ENCODE results near the gene HMGXB3. TPM values are rescaled to one million over a fixed set of nuclear protein-coding genes. Genes with fewer than 3 reads are reported as not detected.

Gene HMGXB3
- total RNA-seq, 1 donor from 2014 or later = 36.8 TPM

- H3K4me3 Mint-ChIP-seq = no peak overlapping the region
- ATAC-seq (ENCODE audit: low read depth) = no peak
These were observed 55.0 kb downstream of the HMGXB3 start for GRCh38 chr5:150055326-150056074.

GRCh38 chr5:150056075-150056443 lies 55.5 kb downstream of the HMGXB3 start:
- Mint-ChIP-seq H3K36me3 (ENCODE audit: low read depth) (peaks cover 43% of the 10 kb centered on the region), H3K4me1 (peaks cover 3% of the 10 kb centered on the region), H3K4me3 (no peak overlapping the region), H3K27ac (no peak overlapping the region), H3K27me3 (no peaks in the 10 kb centered on the region), H3K9me3 (no peaks in the 10 kb centered on the region)
- no peak for ATAC-seq (ENCODE audit: low read depth)
- DNase-seq = no peak
- intact Hi-C loops (cut with micrococcal nuclease) = no loop called here
- ChIA-PET CTCF (no interaction called here), POLR2A (no interaction called here)
- no peak for TF ChIP-seq CTCF (IDR thresholded peaks at IDR 0.05)

More at GRCh38 chr5:150055326-150056074, 55.0 kb downstream of the HMGXB3 start:
- no peak for TF ChIP-seq CTCF (IDR thresholded peaks at IDR 0.05)
- no peak overlapping the region for H3K27ac Mint-ChIP-seq
- peaks cover 49% of the 10 kb centered on the region for H3K36me3 Mint-ChIP-seq (ENCODE audit: low read depth)
- ChIA-PET POLR2A (no interaction called here), CTCF (no interaction called here)
- intact Hi-C loops (cut with micrococcal nuclease) = no loop called here
- no peak for DNase-seq
- peaks cover 3% of the 10 kb centered on the region for H3K4me1 Mint-ChIP-seq
- H3K27me3 Mint-ChIP-seq = no peaks in the 10 kb centered on the region
- no peaks in the 10 kb centered on the region for H3K9me3 Mint-ChIP-seq

- intact Hi-C loops (cut with micrococcal nuclease) = no loop called here
- no peak for TF ChIP-seq CTCF (IDR thresholded peaks at IDR 0.05)
- Mint-ChIP-seq H3K27ac (no peak overlapping the region), H3K4me1 (peaks cover 3% of the 10 kb centered on the region), H3K4me3 (no peak overlapping the region), H3K27me3 (no peaks in the 10 kb centered on the region), H3K9me3 (no peaks in the 10 kb centered on the region), H3K36me3 (ENCODE audit: low read depth) (peaks cover 33% of the 10 kb centered on the region)
- DNase-seq (no peak), ATAC-seq (ENCODE audit: low read depth) (no peak)
- ChIA-PET POLR2A (no interaction called here), CTCF (no interaction called here)
These were observed 56.5 kb downstream of the HMGXB3 start for GRCh38 chr5:150057052-150057451.

- H3K27ac Mint-ChIP-seq = no peak overlapping the region
- ATAC-seq (ENCODE audit: low read depth) (no peak), DNase-seq (no peak)
- H3K36me3 Mint-ChIP-seq (ENCODE audit: low read depth) = peaks cover 29% of the 10 kb centered on the region
- CTCF ChIA-PET = no interaction called here
- H3K9me3 Mint-ChIP-seq = no peaks in the 10 kb centered on the region
- H3K27me3 Mint-ChIP-seq = no peaks in the 10 kb centered on the region
- H3K4me1 Mint-ChIP-seq = peaks cover 3% of the 10 kb centered on the region
- no peak for TF ChIP-seq CTCF (IDR thresholded peaks at IDR 0.05)
- H3K4me3 Mint-ChIP-seq = no peak overlapping the region
- intact Hi-C loops (cut with micrococcal nuclease) = no loop called here
- POLR2A ChIA-PET = no interaction called here
These were observed 57.0 kb downstream of the HMGXB3 start for GRCh38 chr5:150057511-150057910.

- CTCF ChIA-PET = no interaction called here
- ATAC-seq (ENCODE audit: low read depth) = no peak
These were observed 57.5 kb downstream of the HMGXB3 start for GRCh38 chr5:150057996-150058395.

More at GRCh38 chr5:150057996-150058395, 57.5 kb downstream of the HMGXB3 start:
- H3K4me3 Mint-ChIP-seq = no peak overlapping the region
- no peak for TF ChIP-seq CTCF (IDR thresholded peaks at IDR 0.05)
- H3K36me3 Mint-ChIP-seq (ENCODE audit: low read depth) = peaks cover 24% of the 10 kb centered on the region
- no peak for DNase-seq
- H3K27me3 Mint-ChIP-seq = no peaks in the 10 kb centered on the region
- POLR2A ChIA-PET = no interaction called here
- H3K27ac Mint-ChIP-seq = no peak overlapping the region
- intact Hi-C loops (cut with micrococcal nuclease) = no loop called here
- H3K9me3 Mint-ChIP-seq = no peaks in the 10 kb centered on the region
- H3K4me1 Mint-ChIP-seq = peaks cover 3% of the 10 kb centered on the region

Data from activated B cell treated with CpG ODN at 0.5 μM for 24 hours (primary cell).